GM18868 (cell line): ENCODE data around the gene CHST12.
"Not testable (repeated sequence)": the region's sequence is repeated elsewhere in the genome, so short reads cannot be mapped to it uniquely, and the experiment has no call there.

Source experiments
- ATAC-seq: cut with Tn5 transposase; IDR thresholded peaks from one replicate; pipeline ENCODE4 v1.9.1; 2021; ENCODE audit warnings: mild to moderate bottlenecking, moderate library complexity; ENCODE audit not compliant: unreplicated experiment

CHST12 gene

GRCh38 chr7:2377492-2377891 is 25.9 kb upstream of the CHST12 start:
- ATAC-seq, result not testable (repeated sequence)

GRCh38 chr7:2378125-2378524 is 25.3 kb upstream of the CHST12 start:
- not testable (repeated sequence) for ATAC-seq

GRCh38 chr7:2379161-2379560 is 24.2 kb upstream of the CHST12 start:
- ATAC-seq, result no peak

GRCh38 chr7:2379821-2380450 is 23.5 kb upstream of the CHST12 start:
- ATAC-seq, result no peak

GRCh38 chr7:2380461-2380860 is 22.9 kb upstream of the CHST12 start:
- no peak for ATAC-seq

GRCh38 chr7:2381227-2381626 is 22.2 kb upstream of the CHST12 start:
- ATAC-seq, result no peak

GRCh38 chr7:2381881-2382509 is 21.4 kb upstream of the CHST12 start:
- ATAC-seq, result no peak

GRCh38 chr7:2383543-2384274 is 19.7 kb upstream of the CHST12 start:
- no peak for ATAC-seq

- no peak for ATAC-seq
These were observed 18.8 kb upstream of the CHST12 start for GRCh38 chr7:2384354-2385243.

GRCh38 chr7:2386122-2386521 is 17.3 kb upstream of the CHST12 start:
- not testable (repeated sequence) for ATAC-seq

GRCh38 chr7:2386964-2387669 is 16.3 kb upstream of the CHST12 start:
- no peak for ATAC-seq

- no peak for ATAC-seq
These were observed 15.3 kb upstream of the CHST12 start for GRCh38 chr7:2387897-2388636.

GRCh38 chr7:2388637-2388954 is 14.8 kb upstream of the CHST12 start:
- no peak for ATAC-seq

- not testable (repeated sequence) for ATAC-seq
These were observed 13.2 kb upstream of the CHST12 start for GRCh38 chr7:2390020-2390816.

GRCh38 chr7:2393706-2394105 is 9.7 kb upstream of the CHST12 start:
- ATAC-seq, result no peak

GRCh38 chr7:2394566-2395082 is 8.8 kb upstream of the CHST12 start:
- ATAC-seq, result no peak

GRCh38 chr7:2398506-2398905 is 4.9 kb upstream of the CHST12 start:
- ATAC-seq, result no peak

- no peak for ATAC-seq
These were observed 3.4 kb upstream of the CHST12 start for GRCh38 chr7:2399848-2400587.
